DOHH2 (cell line): ENCODE results near the gene CHD9.

Experiments
- H3F3A ChIP-seq: fragments of 200-600 bp; sonication (generic), shearing (Covaris generic); 2 replicates; pipeline ENCODE4 v1.6.0; 2016; ENCODE audit warnings: antibody characterized with exemption, mild to moderate bottlenecking; ENCODE audit not compliant: control insufficient read depth, insufficient read depth
- H3K27ac ChIP-seq: fragments of 200-600 bp; sonication (generic); 2 replicates; pipeline ENCODE4 v1.5.1; 2014; ENCODE audit warnings: low read depth, mild to moderate bottlenecking, low read length, moderate library complexity
- H3K27me3 ChIP-seq: fragments of 200-600 bp; sonication (generic); 2 replicates; pipeline ENCODE4 v1.6.1; 2014; ENCODE audit warnings: mild to moderate bottlenecking, low read length, mixed read lengths; ENCODE audit not compliant: control insufficient read depth
- H3K36me3 ChIP-seq: fragments of 200-600 bp; sonication (generic); 2 replicates; pipeline ENCODE4 v1.6.1; 2014; ENCODE audit warnings: mild to moderate bottlenecking, low read length, moderate library complexity, mixed read lengths; ENCODE audit not compliant: control insufficient read depth
- H3K4me1 ChIP-seq: fragments of 200-600 bp; sonication (generic); 2 replicates; pipeline ENCODE4 v1.6.1; 2014; ENCODE audit warnings: mild to moderate bottlenecking, low read length, mixed read lengths; ENCODE audit not compliant: control insufficient read depth
- H3K4me2 ChIP-seq: fragments of 200-600 bp; sonication (generic); 2 replicates; pipeline ENCODE4 v1.6.0; 2014; ENCODE audit warnings: mild to moderate bottlenecking, low read length, moderate library complexity
- H3K4me3 ChIP-seq: fragments of 200-600 bp; sonication (generic); 2 replicates; pipeline ENCODE4 v1.5.1; 2014; ENCODE audit warnings: mild to moderate bottlenecking, low read length, mixed read lengths
- H3K79me2 ChIP-seq: fragments of 200-600 bp; sonication (generic); 2 replicates; pipeline ENCODE4 v1.6.1; 2014; ENCODE audit warnings: mild to moderate bottlenecking, low read length, mixed read lengths; ENCODE audit not compliant: control insufficient read depth
- H3K9me2 ChIP-seq: fragments of 200-600 bp; sonication (generic); replicated peaks from 2 replicates; pipeline ENCODE4 v1.6.1; 2014; ENCODE audit warnings: mild to moderate bottlenecking, low read length, mixed read lengths; ENCODE audit not compliant: control insufficient read depth
- H3K9me3 ChIP-seq: fragments of 200-600 bp; sonication (generic); 2 replicates; pipeline ENCODE4 v1.6.1; 2014; ENCODE audit warnings: antibody characterized with exemption, low read length, mixed read lengths; ENCODE audit not compliant: control insufficient read depth, insufficient read depth
- H4K20me1 ChIP-seq: fragments of 200-600 bp; sonication (generic); 2 replicates; pipeline ENCODE4 v1.6.0; 2014; ENCODE audit warnings: low read depth, mild to moderate bottlenecking, antibody characterized with exemption, low read length, moderate library complexity; ENCODE audit not compliant: control insufficient read depth, insufficient read depth
- EZH2phosphoT487 ChIP-seq: fragments of 200-600 bp; sonication (generic); IDR thresholded peaks from 2 replicates; pipeline ENCODE4 v1.6.1; 2017; ENCODE audit warnings: borderline replicate concordance, mild to moderate bottlenecking, antibody characterized with exemption, low read length, moderate library complexity, mixed read lengths
- TF ChIP-seq, protein P1 (sequence below): fragments of 200-600 bp; sonication (generic); IDR thresholded peaks from one replicate; pipeline ENCODE4 v1.5.1; 2014; ENCODE audit warnings: antibody characterized with exemption, mild to moderate bottlenecking, low read depth, low read length; ENCODE audit not compliant: poor library complexity, severe bottlenecking

Gene CHD9

GRCh38 chr16:53187775-53188174 lies 133.0 kb downstream of the CHD9 start:
- Histone ChIP-seq H3K27me3 (no peaks in the 10 kb centered on the region), H3K27ac (no peak overlapping the region), H3K9me3 (peaks cover 30% of the 10 kb centered on the region), H3F3A (0 out of 2 replicates have a peak, but pooled peaks cover 2% of the 10 kb centered on the region), H3K4me3 (no peak overlapping the region), H3K36me3 (peaks cover 32% of the 10 kb centered on the region), H4K20me1 (no peaks in the 10 kb centered on the region), H3K4me1 (no peaks in the 10 kb centered on the region), H3K4me2 (no peak overlapping the region), H3K9me2 (no peaks in the 10 kb centered on the region), H3K79me2 (peaks cover 14% of the 10 kb centered on the region)
- TF ChIP-seq, protein P1, sequence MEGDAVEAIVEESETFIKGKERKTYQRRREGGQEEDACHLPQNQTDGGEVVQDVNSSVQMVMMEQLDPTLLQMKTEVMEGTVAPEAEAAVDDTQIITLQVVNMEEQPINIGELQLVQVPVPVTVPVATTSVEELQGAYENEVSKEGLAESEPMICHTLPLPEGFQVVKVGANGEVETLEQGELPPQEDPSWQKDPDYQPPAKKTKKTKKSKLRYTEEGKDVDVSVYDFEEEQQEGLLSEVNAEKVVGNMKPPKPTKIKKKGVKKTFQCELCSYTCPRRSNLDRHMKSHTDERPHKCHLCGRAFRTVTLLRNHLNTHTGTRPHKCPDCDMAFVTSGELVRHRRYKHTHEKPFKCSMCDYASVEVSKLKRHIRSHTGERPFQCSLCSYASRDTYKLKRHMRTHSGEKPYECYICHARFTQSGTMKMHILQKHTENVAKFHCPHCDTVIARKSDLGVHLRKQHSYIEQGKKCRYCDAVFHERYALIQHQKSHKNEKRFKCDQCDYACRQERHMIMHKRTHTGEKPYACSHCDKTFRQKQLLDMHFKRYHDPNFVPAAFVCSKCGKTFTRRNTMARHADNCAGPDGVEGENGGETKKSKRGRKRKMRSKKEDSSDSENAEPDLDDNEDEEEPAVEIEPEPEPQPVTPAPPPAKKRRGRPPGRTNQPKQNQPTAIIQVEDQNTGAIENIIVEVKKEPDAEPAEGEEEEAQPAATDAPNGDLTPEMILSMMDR, result no peak
- no peak for TF ChIP-seq EZH2phosphoT487

- H3K9me2 ChIP-seq, result no peaks in the 10 kb centered on the region
- H3K36me3 ChIP-seq, result peaks cover 16% of the 10 kb centered on the region
- no peak overlapping the region for H3K27ac ChIP-seq
- H3K9me3 ChIP-seq, result peaks cover 10% of the 10 kb centered on the region; the same call in 1 of the 2 replicates
- H3K27me3 ChIP-seq, result no peaks in the 10 kb centered on the region
- H3K79me2 ChIP-seq, result peaks cover 14% of the 10 kb centered on the region
- TF ChIP-seq EZH2phosphoT487, result no peak
- TF ChIP-seq, protein P1, result no peak
- 0 out of 2 replicates have a peak, but pooled peaks cover 2% of the 10 kb centered on the region for H3F3A ChIP-seq
- H4K20me1 ChIP-seq, result no peaks in the 10 kb centered on the region
- H3K4me3 ChIP-seq, result no peak overlapping the region
- H3K4me1 ChIP-seq, result no peaks in the 10 kb centered on the region
- no peak overlapping the region for H3K4me2 ChIP-seq
Observed at GRCh38 chr16:53191413-53191812, 136.6 kb downstream of the CHD9 start.

- H3K4me1 ChIP-seq, result no peaks in the 10 kb centered on the region
- H3F3A ChIP-seq, result no peaks in the 10 kb centered on the region
- no peak for TF ChIP-seq EZH2phosphoT487
- TF ChIP-seq, protein P1, result no peak
- peaks cover 7% of the 10 kb centered on the region; the same call in 1 of the 2 replicates for H3K9me3 ChIP-seq
- H3K27ac ChIP-seq, result no peak overlapping the region
- no peak overlapping the region for H3K4me3 ChIP-seq
- H3K4me2 ChIP-seq, result no peak overlapping the region
- no peaks in the 10 kb centered on the region for H3K27me3 ChIP-seq
- H3K79me2 ChIP-seq, result peaks cover 3% of the 10 kb centered on the region
- no peaks in the 10 kb centered on the region for H3K9me2 ChIP-seq
- H3K36me3 ChIP-seq, result peaks cover 14% of the 10 kb centered on the region
- H4K20me1 ChIP-seq, result no peaks in the 10 kb centered on the region
Observed at GRCh38 chr16:53198933-53199332, 144.1 kb downstream of the CHD9 start.

- Histone ChIP-seq H3K27me3 (no peaks in the 10 kb centered on the region), H3K36me3 (peaks cover 14% of the 10 kb centered on the region), H3K79me2 (peaks cover 3% of the 10 kb centered on the region), H3F3A (no peaks in the 10 kb centered on the region), H3K27ac (no peak overlapping the region), H3K4me1 (peaks cover 2% of the 10 kb centered on the region; the same call in 1 of the 2 replicates), H4K20me1 (no peaks in the 10 kb centered on the region), H3K4me3 (no peak overlapping the region), H3K4me2 (no peak overlapping the region), H3K9me3 (peaks cover 7% of the 10 kb centered on the region; the same call in 1 of the 2 replicates), H3K9me2 (no peaks in the 10 kb centered on the region)
- TF ChIP-seq EZH2phosphoT487, result no peak
- TF ChIP-seq, protein P1, result no peak
Observed at GRCh38 chr16:53201900-53202299, 147.1 kb downstream of the CHD9 start.
